ENCODE results near the gene HOXA10. TPM values are rescaled to one million over a fixed set of nuclear protein-coding genes. Genes with fewer than 3 reads are reported as not detected.

The HOXA10 gene
- total RNA-seq, 1 experiment from 2014 or later: 19.6 TPM

DNA sequence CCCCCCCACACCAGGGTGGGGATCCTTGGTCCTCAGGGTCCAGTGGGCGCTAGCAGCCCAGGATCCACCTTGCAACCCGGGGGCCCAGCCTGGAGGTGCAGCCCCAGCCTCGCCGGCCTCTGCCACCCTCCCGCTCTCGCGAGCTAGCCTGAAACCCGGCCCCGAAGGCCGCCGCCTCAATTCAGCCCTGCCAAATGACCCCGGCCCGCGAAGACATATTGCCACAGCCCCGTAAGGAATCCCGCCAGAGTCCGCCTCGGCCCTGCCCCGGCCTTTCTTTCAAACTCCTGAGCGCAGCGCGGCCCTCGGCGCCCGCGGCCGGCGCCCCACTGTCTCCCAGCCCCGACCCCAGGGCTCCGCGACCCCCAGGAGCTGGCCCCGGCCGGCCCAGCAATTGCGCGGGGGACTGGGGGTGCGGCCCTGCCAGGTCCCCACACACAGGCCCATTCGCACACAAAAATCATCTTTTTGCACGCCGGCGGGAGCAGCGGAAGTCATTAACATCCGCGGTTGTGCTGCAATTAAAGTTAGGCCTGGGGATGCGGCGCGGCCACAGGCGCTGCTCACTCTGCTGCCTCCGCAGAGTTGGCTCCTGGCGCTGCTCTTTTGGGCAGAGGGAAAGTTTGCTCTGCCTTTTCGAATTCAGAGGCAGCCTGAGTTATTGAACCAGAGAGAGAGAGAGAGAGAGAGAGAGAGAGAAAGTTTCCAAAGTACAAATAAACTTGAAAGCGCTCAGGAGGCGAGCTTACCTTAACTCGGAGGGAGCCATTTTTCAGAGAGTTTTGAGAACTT lies 34.6 kb downstream of the HOXA10 start:
- Histone ChIP-seq H3K9me3 (ENCODE audit: control insufficient read depth in 1 of 2, insufficient read depth in 1 of 2, low read depth in 1 of 2, low read length in 2 of 2) (no peaks in the 10 kb centered on the region), H3K36me3 (ENCODE audit: control insufficient read depth in 1 of 2, insufficient read depth in 2 of 2, low read length in 2 of 2) (peaks cover 3 to 7% of the 10 kb centered on the region in 2 experiments; a peak in 2 of 4 replicates), H4K20me1 (ENCODE audit: insufficient read depth) (no peaks in the 10 kb centered on the region), H3K27me3 (ENCODE audit: insufficient read depth, low read length) (no peaks in the 10 kb centered on the region), H3K9me2 (ENCODE audit: insufficient read depth) (no peaks in the 10 kb centered on the region), H3K4me3 (replicated peaks in 1 of 2; ENCODE audit: low read depth in 1 of 2, low read length in 2 of 2) (no peak overlapping the region), H2AFZ (ENCODE audit: low read depth, low read length, poor library complexity, severe bottlenecking) (no peak overlapping the region), H3K4me1 (ENCODE audit: control insufficient read depth in 1 of 2, insufficient read depth in 2 of 2, low read length in 2 of 2) (peaks cover 23 to 39% of the 10 kb centered on the region in 2 experiments), H3K9ac (ENCODE audit: low read length) (no peak overlapping the region), H3K27ac (ENCODE audit: low read depth, low read length) (no peak overlapping the region), H3K79me2 (ENCODE audit: insufficient read depth, low read length) (no peaks in the 10 kb centered on the region), H3K4me2 (ENCODE audit: low read length) (no peak overlapping the region)
- POLR2A ChIA-PET: no interaction called here
- CTCF ChIA-PET: no interaction called here
- intact Hi-C loops (cut with micrococcal nuclease): no loop called here
- no TSS peak for BruUV-seq (replicated peaks)
- no peak for DNase-seq (ENCODE audit: low read depth, low spot score)
- RAD21 ChIA-PET (ENCODE audit: low non-redundant PET in 1 of 2, low total read pairs in 2 of 2, uncharacterized antibody in 2 of 2, unreplicated experiment in 2 of 2): no interaction called here
- TF ChIP-seq ZNF274 (IDR thresholded peaks at IDR 0.05; ENCODE audit: low read depth, low read length): no peak
- TF ChIP-seq, protein P1, sequence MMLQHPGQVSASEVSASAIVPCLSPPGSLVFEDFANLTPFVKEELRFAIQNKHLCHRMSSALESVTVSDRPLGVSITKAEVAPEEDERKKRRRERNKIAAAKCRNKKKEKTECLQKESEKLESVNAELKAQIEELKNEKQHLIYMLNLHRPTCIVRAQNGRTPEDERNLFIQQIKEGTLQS (IDR thresholded peaks at IDR 0.05): no peak
- TF ChIP-seq SP1 (IDR thresholded peaks at IDR 0.05; ENCODE audit: low read depth): no peak
- TF ChIP-seq TCF7L2 (IDR thresholded peaks at IDR 0.05; ENCODE audit: borderline replicate concordance, extremely low read depth, insufficient read depth, insufficient read length): no peak
- TF ChIP-seq ELF1 (IDR thresholded peaks at IDR 0.05; ENCODE audit: borderline replicate concordance, low read depth): no peak
- no peak for TF ChIP-seq SRF (IDR thresholded peaks at IDR 0.05; ENCODE audit: low read depth)
- no peak for TF ChIP-seq EGR1 (IDR thresholded peaks at IDR 0.05; ENCODE audit: low read depth)
- no peak for TF ChIP-seq ZFX (IDR thresholded peaks at IDR 0.05)
- no peak for TF ChIP-seq POLR2A (IDR thresholded peaks at IDR 0.05; ENCODE audit: borderline replicate concordance, extremely low read depth, insufficient read depth, insufficient read length)
- no peak for TF ChIP-seq CEBPB (IDR thresholded peaks at IDR 0.05; ENCODE audit: low read depth)
- TF ChIP-seq, protein P2, sequence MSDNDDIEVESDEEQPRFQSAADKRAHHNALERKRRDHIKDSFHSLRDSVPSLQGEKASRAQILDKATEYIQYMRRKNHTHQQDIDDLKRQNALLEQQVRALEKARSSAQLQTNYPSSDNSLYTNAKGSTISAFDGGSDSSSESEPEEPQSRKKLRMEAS (IDR thresholded peaks at IDR 0.05): no peak
- TF ChIP-seq, protein P3, sequence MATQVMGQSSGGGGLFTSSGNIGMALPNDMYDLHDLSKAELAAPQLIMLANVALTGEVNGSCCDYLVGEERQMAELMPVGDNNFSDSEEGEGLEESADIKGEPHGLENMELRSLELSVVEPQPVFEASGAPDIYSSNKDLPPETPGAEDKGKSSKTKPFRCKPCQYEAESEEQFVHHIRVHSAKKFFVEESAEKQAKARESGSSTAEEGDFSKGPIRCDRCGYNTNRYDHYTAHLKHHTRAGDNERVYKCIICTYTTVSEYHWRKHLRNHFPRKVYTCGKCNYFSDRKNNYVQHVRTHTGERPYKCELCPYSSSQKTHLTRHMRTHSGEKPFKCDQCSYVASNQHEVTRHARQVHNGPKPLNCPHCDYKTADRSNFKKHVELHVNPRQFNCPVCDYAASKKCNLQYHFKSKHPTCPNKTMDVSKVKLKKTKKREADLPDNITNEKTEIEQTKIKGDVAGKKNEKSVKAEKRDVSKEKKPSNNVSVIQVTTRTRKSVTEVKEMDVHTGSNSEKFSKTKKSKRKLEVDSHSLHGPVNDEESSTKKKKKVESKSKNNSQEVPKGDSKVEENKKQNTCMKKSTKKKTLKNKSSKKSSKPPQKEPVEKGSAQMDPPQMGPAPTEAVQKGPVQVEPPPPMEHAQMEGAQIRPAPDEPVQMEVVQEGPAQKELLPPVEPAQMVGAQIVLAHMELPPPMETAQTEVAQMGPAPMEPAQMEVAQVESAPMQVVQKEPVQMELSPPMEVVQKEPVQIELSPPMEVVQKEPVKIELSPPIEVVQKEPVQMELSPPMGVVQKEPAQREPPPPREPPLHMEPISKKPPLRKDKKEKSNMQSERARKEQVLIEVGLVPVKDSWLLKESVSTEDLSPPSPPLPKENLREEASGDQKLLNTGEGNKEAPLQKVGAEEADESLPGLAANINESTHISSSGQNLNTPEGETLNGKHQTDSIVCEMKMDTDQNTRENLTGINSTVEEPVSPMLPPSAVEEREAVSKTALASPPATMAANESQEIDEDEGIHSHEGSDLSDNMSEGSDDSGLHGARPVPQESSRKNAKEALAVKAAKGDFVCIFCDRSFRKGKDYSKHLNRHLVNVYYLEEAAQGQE (IDR thresholded peaks at IDR 0.05; ENCODE audit: low read depth): no peak
- TF ChIP-seq EZH2 (IDR thresholded peaks at IDR 0.05): no peak
- TF ChIP-seq JUND (IDR thresholded peaks at IDR 0.05): no peak
- no peak for TF ChIP-seq SIN3A (IDR thresholded peaks at IDR 0.05; ENCODE audit: low read depth)
- no peak for TF ChIP-seq YY1 (IDR thresholded peaks at IDR 0.05; ENCODE audit: extremely low read depth, insufficient replicate concordance, low read depth, low read length)
- ATAC-seq: no peak
